Esophagus (tissue), 2 donors: Measurements from ENCODE around the gene CCDC91. TPM values are rescaled to one million over a fixed set of nuclear protein-coding genes. Genes with fewer than 3 reads are reported as not detected.

Experiments
- H3K27ac ChIP-seq, 2 donors: one replicate each; pipeline ENCODE4 v1.5.1; 2013; ENCODE audit warnings: low read depth in 2 of 2, mild to moderate bottlenecking in 2 of 2, inconsistent platforms in 1 of 2, low read length in 1 of 2, moderate library complexity in 1 of 2
- H3K27me3 ChIP-seq, 2 donors: one replicate each; pipeline ENCODE4 v1.6.1; 2013; ENCODE audit warnings: low read length in 2 of 2, control low read depth in 1 of 2, mild to moderate bottlenecking in 1 of 2; ENCODE audit not compliant: insufficient read depth in 2 of 2, control insufficient read depth in 1 of 2
- H3K36me3 ChIP-seq, 2 donors: one replicate each; pipeline ENCODE4 v1.6.1; 2013; ENCODE audit warnings: low read length in 1 of 2; ENCODE audit not compliant: control insufficient read depth in 2 of 2, insufficient read depth in 2 of 2
- H3K4me1 ChIP-seq, 2 donors: one replicate each; pipeline ENCODE4 v1.6.1; 2013; ENCODE audit warnings: low read length in 1 of 2; ENCODE audit not compliant: control insufficient read depth in 2 of 2, insufficient read depth in 2 of 2
- H3K4me3 ChIP-seq, 2 donors: one replicate each; pipeline ENCODE4 v1.5.1; 2013; ENCODE audit warnings: low read length in 2 of 2, mild to moderate bottlenecking in 2 of 2, low read depth in 1 of 2, moderate library complexity in 1 of 2
- H3K9me3 ChIP-seq, 2 donors: one replicate each; pipeline ENCODE4 v1.6.1; 2013; ENCODE audit warnings: mild to moderate bottlenecking in 2 of 2, low read depth in 1 of 2, low read length in 1 of 2, moderate library complexity in 1 of 2; ENCODE audit not compliant: control insufficient read depth in 2 of 2, insufficient read depth in 1 of 2
- WGBS, 2 donors: extraction: QIAGEN DNeasy Blood & Tissue Kit; methylation state at CpG; one replicate each; pipeline ENCODE4 v1.1.7; 2013; 5-methylcytosine and 5-hydroxymethylcytosine counted together
- polyA plus RNA-seq, 2 donors: library from polyadenylated mRNA; stranded (reverse); fragments of 200-250 nt; gene quantifications; one replicate each; pipeline ENCODE4 v1.2.3, GENCODE V29; 2013
- donor health status: healthy with polysubstance abuse.
- donor health status: Bipolar disorder and iron deficiency.

The CCDC91 gene
- polyA plus RNA-seq, 2 donors: 10.6 to 11.8 TPM

- H3K9me3 ChIP-seq: no peaks in the 10 kb centered on the region
- H3K27ac ChIP-seq: no peak overlapping the region
- no peak overlapping the region for H3K4me3 ChIP-seq
- no peaks in the 10 kb centered on the region for H3K4me1 ChIP-seq
- no peaks in the 10 kb centered on the region for H3K36me3 ChIP-seq
- H3K27me3 ChIP-seq: no peaks in the 10 kb centered on the region
- 63 to 75% methylated on average over 4 of the region's 4 CpGs for WGBS, 2 donors
Measured at GRCh38 chr12:28390761-28391385, 200.6 kb downstream of the CCDC91 start.

GRCh38 chr12:28409892-28410291 lies 219.6 kb downstream of the CCDC91 start:
- Histone ChIP-seq H3K27me3 (no peaks in the 10 kb centered on the region), H3K4me1 (no peaks in the 10 kb centered on the region), H3K36me3 (no peaks in the 10 kb centered on the region), H3K9me3 (no peaks in the 10 kb centered on the region), H3K4me3 (no peak overlapping the region), H3K27ac (no peak overlapping the region)
- WGBS, 2 donors: 79 to 80% methylated on average over 1 of the region's 1 CpG

DNA sequence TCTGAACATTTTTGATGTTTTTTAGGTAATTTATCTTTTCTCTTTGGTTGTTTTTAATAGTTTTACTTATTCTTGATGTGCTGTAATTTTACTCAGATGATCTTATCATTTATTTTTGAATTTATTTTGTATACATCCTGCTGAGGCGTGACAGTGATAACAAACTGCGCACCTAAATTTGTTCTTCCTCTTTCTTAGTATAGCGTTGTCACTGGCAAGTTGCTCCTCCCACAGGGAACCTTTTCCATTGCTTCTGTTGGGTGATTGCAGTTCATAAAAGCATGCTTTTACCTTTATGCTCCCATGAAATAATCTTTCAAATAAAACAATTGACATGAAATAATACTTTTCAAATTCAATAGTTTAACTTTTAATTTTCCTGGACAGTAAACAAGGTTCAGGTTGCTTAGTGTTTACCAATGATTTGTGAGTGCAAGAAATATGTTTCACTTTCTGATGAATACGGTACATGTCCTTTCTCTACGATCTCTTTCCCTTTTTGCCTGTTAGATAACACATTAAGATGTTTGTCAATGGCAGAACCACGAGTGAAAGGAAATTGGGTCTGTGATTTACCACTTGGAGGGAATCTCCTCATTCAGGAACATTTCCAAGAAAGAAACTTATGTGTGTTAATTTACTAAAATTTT lies 223.3 kb downstream of the CCDC91 start:
- no peaks in the 10 kb centered on the region for H3K27me3 ChIP-seq
- no peak overlapping the region for H3K4me3 ChIP-seq
- WGBS, 2 donors: 88 to 91% methylated on average over 6 of the region's 6 CpGs
- H3K4me1 ChIP-seq: no peaks in the 10 kb centered on the region
- H3K27ac ChIP-seq: no peak overlapping the region
- H3K9me3 ChIP-seq: no peaks in the 10 kb centered on the region
- no peaks in the 10 kb centered on the region for H3K36me3 ChIP-seq

GRCh38 chr12:28415755-28416154 lies 225.5 kb downstream of the CCDC91 start:
- Histone ChIP-seq H3K27me3 (no peaks in the 10 kb centered on the region), H3K9me3 (no peaks in the 10 kb centered on the region), H3K36me3 (no peaks in the 10 kb centered on the region), H3K4me1 (no peaks in the 10 kb centered on the region), H3K4me3 (no peak overlapping the region), H3K27ac (no peak overlapping the region)
- WGBS, 2 donors: 26 to 50% methylated on average over 1 of the region's 1 CpG

GRCh38 chr12:28421374-28421773 lies 231.1 kb downstream of the CCDC91 start:
- Histone ChIP-seq H3K9me3 (no peaks in the 10 kb centered on the region), H3K4me3 (no peak overlapping the region), H3K36me3 (no peaks in the 10 kb centered on the region), H3K4me1 (no peaks in the 10 kb centered on the region), H3K27ac (no peak overlapping the region), H3K27me3 (no peaks in the 10 kb centered on the region)
- 98 to 100% methylated on average over 1 of the region's 1 CpG for WGBS, 2 donors

GRCh38 chr12:28424965-28425364 lies 234.7 kb downstream of the CCDC91 start:
- H3K27ac ChIP-seq: no peak overlapping the region
- 64% methylated on average over 3 of the region's 3 CpGs for WGBS, 2 donors
- H3K9me3 ChIP-seq: no peaks in the 10 kb centered on the region
- H3K4me3 ChIP-seq: no peak overlapping the region
- H3K36me3 ChIP-seq: no peaks in the 10 kb centered on the region
- no peaks in the 10 kb centered on the region for H3K4me1 ChIP-seq
- H3K27me3 ChIP-seq: no peaks in the 10 kb centered on the region

DNA sequence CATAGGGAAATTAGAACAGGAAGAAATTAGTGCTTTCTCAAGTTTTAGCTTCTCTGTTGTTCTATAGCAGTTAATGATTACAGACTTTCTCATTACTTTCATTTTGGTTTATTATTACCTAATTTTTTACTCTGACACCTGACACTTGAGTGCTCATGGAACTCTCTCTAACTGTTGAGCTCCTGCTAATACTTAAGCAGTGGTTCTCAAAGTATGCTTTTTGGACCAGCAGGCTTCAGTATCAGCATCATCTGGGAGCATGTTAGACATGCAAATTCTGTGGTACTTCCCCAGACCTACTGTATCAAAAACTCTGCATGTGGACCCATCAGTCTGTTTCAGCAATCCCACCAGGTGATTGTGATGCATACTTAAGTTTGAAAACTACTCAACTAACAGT lies 235.3 kb downstream of the CCDC91 start:
- no peaks in the 10 kb centered on the region for H3K4me1 ChIP-seq
- no peaks in the 10 kb centered on the region for H3K36me3 ChIP-seq
- no peaks in the 10 kb centered on the region for H3K27me3 ChIP-seq
- no peak overlapping the region for H3K27ac ChIP-seq
- no peaks in the 10 kb centered on the region for H3K9me3 ChIP-seq
- no peak overlapping the region for H3K4me3 ChIP-seq

GRCh38 chr12:28427046-28427445 lies 236.8 kb downstream of the CCDC91 start:
- Histone ChIP-seq H3K27ac (no peak overlapping the region), H3K36me3 (no peaks in the 10 kb centered on the region), H3K9me3 (no peaks in the 10 kb centered on the region), H3K27me3 (no peaks in the 10 kb centered on the region), H3K4me1 (no peaks in the 10 kb centered on the region), H3K4me3 (no peak overlapping the region)
- WGBS, 2 donors: 87 to 96% methylated on average over 3 of the region's 3 CpGs

- Histone ChIP-seq H3K36me3 (no peaks in the 10 kb centered on the region), H3K27ac (no peak overlapping the region), H3K4me3 (no peak overlapping the region), H3K27me3 (no peaks in the 10 kb centered on the region), H3K4me1 (no peaks in the 10 kb centered on the region), H3K9me3 (no peaks in the 10 kb centered on the region)
- 82 to 90% methylated on average over 3 of the region's 3 CpGs for WGBS, 2 donors
Measured at GRCh38 chr12:28440081-28440608, 249.9 kb downstream of the CCDC91 start.

GRCh38 chr12:28442101-28442500 lies 251.8 kb downstream of the CCDC91 start:
- H3K4me3 ChIP-seq: no peak overlapping the region
- H3K4me1 ChIP-seq: no peaks in the 10 kb centered on the region
- no peaks in the 10 kb centered on the region for H3K9me3 ChIP-seq
- H3K27me3 ChIP-seq: no peaks in the 10 kb centered on the region
- no peaks in the 10 kb centered on the region for H3K36me3 ChIP-seq
- no peak overlapping the region for H3K27ac ChIP-seq
- WGBS, 2 donors: 87 to 92% methylated on average over 4 of the region's 4 CpGs
